Measurements from ENCODE around the gene NPHP4. TPM values are rescaled to one million over a fixed set of nuclear protein-coding genes. Genes with fewer than 3 reads are reported as not detected.

NPHP4 gene
- polyA plus RNA-seq, 1 of the 3 experiments (the other 2 are of a cell fraction), result 7.0 TPM

DNA sequence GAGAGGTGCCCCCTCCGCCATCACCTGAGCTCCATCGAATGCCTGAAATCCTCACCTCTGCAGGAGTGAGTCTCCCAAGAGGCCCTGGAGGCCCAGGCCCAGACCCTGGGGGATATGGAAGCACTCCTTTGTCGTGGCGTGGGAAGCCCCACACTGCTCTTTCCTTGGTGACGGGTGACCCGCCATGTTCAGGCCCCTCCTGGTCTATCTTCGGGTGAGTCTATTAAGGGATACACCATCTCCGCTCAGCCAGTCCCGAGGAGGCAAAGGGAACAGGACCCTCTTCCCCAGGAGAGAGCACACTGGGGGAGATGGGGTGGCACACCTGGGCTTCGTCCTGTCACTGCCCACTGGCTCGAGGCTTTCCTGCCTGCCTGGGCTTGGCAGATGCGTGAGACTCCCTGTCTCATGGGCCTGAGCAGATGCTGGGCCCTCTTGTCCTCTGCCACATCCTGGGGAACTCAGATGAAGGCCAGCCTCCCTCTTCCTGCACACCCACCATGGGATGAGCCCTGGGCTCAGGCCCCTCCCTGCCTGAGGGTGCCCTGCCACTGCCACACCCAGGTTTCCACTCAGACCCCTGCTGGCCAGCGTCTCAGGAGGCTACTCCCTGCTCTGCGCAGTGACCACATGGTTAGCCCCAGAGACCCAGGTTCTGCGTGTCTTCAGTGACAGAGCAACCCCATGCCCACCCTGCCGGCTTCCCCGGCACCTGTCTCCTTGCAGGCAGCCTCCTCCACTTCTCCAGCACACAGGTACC is 3.8 kb upstream of the NPHP4 start (continued):
- TF ChIP-seq SIN3A (IDR thresholded peaks at IDR 0.05; ENCODE audit: borderline replicate concordance, low read depth, low read length), result no peak
- no peak for TF ChIP-seq NFIC (IDR thresholded peaks at IDR 0.05; ENCODE audit: borderline replicate concordance)
- TF ChIP-seq GABPA (IDR thresholded peaks at IDR 0.05; ENCODE audit: low read depth), result no peak
- TF ChIP-seq EZH2phosphoT487 (IDR thresholded peaks at IDR 0.05; ENCODE audit: borderline replicate concordance, low read depth), result no peak
- no peak for TF ChIP-seq JUND (IDR thresholded peaks at IDR 0.05)
- no peak for TF ChIP-seq POLR2AphosphoS5 (IDR thresholded peaks at IDR 0.05; ENCODE audit: low read depth, low read length)
- no peak for TF ChIP-seq RAD21 (IDR thresholded peaks at IDR 0.05; ENCODE audit: low read length)

- Histone ChIP-seq H3K79me2 (ENCODE audit: insufficient read depth) (peaks cover 13% of the 10 kb centered on the region), H3K36me3 (replicated peaks in 1 of 2; ENCODE audit: control insufficient read depth in 1 of 2, insufficient read depth in 2 of 2, low read length in 1 of 2) (no peaks in the 10 kb centered on the region), H4K20me1 (ENCODE audit: insufficient read depth) (no peaks in the 10 kb centered on the region), H3K27ac (ENCODE audit: low read depth in 2 of 2, low read length in 1 of 2) (no peak overlapping the region), H3K9me2 (no peaks in the 10 kb centered on the region), H3K9me3 (no peaks in the 10 kb centered on the region), H3F3A (replicated peaks; ENCODE audit: insufficient read depth) (no peaks in the 10 kb centered on the region), H3K4me3 (ENCODE audit: low read depth in 2 of 2, low read length in 1 of 2) (no peak overlapping the region), H3K4me2 (no peak overlapping the region), H3K9ac (no peak overlapping the region), H2AFZ (ENCODE audit: low read depth) (no peak overlapping the region), H3K27me3 (ENCODE audit: insufficient read depth) (no peaks in the 10 kb centered on the region), H3K4me1 (ENCODE audit: control insufficient read depth in 1 of 2, insufficient read depth in 2 of 2, low read depth in 1 of 2, low read length in 1 of 2) (peaks cover 0 to 29% of the 10 kb centered on the region in 2 experiments; a peak in 1 of 4 replicates)
- 92% methylated on average over 14 of the region's 29 CpGs for WGBS (ENCODE audit: low lambda C conversion rate)
- DNase-seq, result no peak
- TF ChIP-seq IRF3 (IDR thresholded peaks at IDR 0.05; ENCODE audit: low read depth, low read length) (no peak), ELF1 (IDR thresholded peaks at IDR 0.05) (no peak), YY1 (IDR thresholded peaks at IDR 0.05; ENCODE audit: low read depth) (no peak), RCOR1 (IDR thresholded peaks at IDR 0.05; ENCODE audit: low read length) (no peak), JUND (IDR thresholded peaks at IDR 0.05) (no peak), CTCF (IDR thresholded peaks at IDR 0.05) (no peak), TAF1 (IDR thresholded peaks at IDR 0.05; ENCODE audit: borderline replicate concordance, low read depth, low read length) (no peak), MEF2A (IDR thresholded peaks at IDR 0.05; ENCODE audit: borderline replicate concordance, low read depth) (no peak), FOXJ3 (CRISPR knock-in tag; IDR thresholded peaks at IDR 0.05) (no peak), GATA2 (CRISPR knock-in tag; IDR thresholded peaks at IDR 0.05) (no peak), RAD21 (IDR thresholded peaks at IDR 0.05; ENCODE audit: low read length) (no peak), POLR2AphosphoS5 (IDR thresholded peaks at IDR 0.05; ENCODE audit: low read depth, low read length) (no peak), EZH2phosphoT487 (IDR thresholded peaks at IDR 0.05; ENCODE audit: borderline replicate concordance, low read depth) (no peak), USF1 (IDR thresholded peaks at IDR 0.05; ENCODE audit: borderline replicate concordance, low read depth) (no peak)
- TF ChIP-seq, protein P1, sequence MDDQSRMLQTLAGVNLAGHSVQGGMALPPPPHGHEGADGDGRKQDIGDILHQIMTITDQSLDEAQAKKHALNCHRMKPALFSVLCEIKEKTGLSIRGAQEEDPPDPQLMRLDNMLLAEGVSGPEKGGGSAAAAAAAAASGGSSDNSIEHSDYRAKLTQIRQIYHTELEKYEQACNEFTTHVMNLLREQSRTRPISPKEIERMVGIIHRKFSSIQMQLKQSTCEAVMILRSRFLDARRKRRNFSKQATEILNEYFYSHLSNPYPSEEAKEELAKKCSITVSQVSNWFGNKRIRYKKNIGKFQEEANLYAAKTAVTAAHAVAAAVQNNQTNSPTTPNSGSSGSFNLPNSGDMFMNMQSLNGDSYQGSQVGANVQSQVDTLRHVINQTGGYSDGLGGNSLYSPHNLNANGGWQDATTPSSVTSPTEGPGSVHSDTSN (IDR thresholded peaks at IDR 0.05), result no peak
- TF ChIP-seq, protein P2, sequence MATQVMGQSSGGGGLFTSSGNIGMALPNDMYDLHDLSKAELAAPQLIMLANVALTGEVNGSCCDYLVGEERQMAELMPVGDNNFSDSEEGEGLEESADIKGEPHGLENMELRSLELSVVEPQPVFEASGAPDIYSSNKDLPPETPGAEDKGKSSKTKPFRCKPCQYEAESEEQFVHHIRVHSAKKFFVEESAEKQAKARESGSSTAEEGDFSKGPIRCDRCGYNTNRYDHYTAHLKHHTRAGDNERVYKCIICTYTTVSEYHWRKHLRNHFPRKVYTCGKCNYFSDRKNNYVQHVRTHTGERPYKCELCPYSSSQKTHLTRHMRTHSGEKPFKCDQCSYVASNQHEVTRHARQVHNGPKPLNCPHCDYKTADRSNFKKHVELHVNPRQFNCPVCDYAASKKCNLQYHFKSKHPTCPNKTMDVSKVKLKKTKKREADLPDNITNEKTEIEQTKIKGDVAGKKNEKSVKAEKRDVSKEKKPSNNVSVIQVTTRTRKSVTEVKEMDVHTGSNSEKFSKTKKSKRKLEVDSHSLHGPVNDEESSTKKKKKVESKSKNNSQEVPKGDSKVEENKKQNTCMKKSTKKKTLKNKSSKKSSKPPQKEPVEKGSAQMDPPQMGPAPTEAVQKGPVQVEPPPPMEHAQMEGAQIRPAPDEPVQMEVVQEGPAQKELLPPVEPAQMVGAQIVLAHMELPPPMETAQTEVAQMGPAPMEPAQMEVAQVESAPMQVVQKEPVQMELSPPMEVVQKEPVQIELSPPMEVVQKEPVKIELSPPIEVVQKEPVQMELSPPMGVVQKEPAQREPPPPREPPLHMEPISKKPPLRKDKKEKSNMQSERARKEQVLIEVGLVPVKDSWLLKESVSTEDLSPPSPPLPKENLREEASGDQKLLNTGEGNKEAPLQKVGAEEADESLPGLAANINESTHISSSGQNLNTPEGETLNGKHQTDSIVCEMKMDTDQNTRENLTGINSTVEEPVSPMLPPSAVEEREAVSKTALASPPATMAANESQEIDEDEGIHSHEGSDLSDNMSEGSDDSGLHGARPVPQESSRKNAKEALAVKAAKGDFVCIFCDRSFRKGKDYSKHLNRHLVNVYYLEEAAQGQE (IDR thresholded peaks at IDR 0.05; ENCODE audit: low read depth, low read length), result no peak
- ChIA-PET CTCF (interaction anchor here (1.1 to 1.4 kb wide), 2 partner anchors 20 to 48 kb away, joined by 3 to 4 read pairs; no protein-coding TSS in a partner anchor), POLR2A (interaction anchor here (1.2 kb wide), 1 partner anchor 39 kb away, joined by 6 read pairs; no protein-coding TSS in a partner anchor)
Measured at GRCh38 chr1:5994713-5995621, 2.7 kb upstream of the NPHP4 start.
